Pulmonary artery endothelial cell (primary cell): ENCODE results near the gene PSENEN. TPM values are rescaled to one million over a fixed set of nuclear protein-coding genes. Genes with fewer than 3 reads are reported as not detected.
"Not testable (repeated sequence)": the region's sequence is repeated elsewhere in the genome, so short reads cannot be mapped to it uniquely, and the experiment has no call there.

Source experiments
- DNase-seq: peaks from one replicate; pipeline ENCODE4 v3.0.0-alpha.2; 2011; ENCODE audit warnings: low read depth, low spot score
- total RNA-seq: library from RNA; depleted of rRNA; stranded (reverse); fragments of >200 nt; gene quantifications from 2 replicates; pipeline ENCODE4 v1.2.3, GENCODE V29; 2014

Gene PSENEN
- total RNA-seq, 1 donor from 2014 or later = 17.7 TPM

DNA sequence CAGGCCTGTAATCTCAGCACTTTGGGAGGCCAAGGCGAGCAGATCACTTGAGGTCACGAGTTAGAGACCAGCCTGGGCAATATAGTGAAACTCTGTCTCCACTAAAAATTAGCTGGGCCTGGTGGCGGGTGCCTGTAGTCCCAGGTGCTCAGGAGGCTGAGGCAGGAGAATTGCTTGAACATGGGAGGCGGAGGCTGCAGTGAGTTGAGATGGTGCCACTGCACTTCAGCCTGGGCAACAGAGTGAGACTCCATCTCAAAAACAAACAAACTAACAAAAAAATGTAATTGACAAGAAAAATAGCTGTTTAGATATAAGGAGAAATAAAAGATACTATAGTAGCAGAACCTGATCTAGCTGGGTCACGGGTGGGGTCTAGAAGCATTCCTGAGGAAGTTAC is 26.9 kb downstream of the PSENEN start:
- not testable (repeated sequence) for DNase-seq

DNA sequence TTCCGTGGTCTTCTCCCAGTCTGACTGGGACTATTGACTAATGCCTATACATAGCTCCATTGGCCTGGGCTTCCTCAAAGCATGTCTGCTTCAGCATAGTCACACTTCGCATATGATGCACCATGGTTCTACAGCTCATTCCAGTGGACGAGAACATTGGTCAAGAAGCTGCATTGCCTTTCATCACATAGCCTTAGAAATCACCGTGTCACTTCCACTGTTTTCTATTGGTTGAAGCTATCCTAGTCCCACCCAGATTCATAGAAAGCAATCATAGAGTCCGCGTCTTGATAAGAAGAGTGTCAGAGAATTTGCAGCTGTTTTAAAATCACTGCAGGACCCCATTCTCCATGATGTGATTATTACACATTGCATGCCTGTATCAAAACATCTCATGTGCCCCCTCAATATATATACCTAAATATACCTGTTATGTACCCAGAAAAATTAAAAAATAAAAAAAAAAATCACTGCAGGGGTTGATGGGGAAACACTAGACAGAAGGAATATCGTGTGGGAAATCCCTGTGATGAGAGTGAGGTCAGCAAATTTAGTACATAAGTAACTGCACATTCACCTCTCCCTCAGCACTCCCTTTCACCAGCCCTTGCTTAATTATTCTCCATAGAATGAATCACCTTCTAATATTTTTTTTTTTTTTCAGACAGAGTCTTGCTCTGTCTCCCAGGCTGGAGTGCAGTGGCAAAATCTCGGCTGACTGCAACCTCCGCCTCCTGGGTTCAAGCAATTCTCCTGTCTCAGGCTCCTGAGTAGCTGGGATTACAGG is 27.8 kb downstream of the PSENEN start:
- no peak for DNase-seq

DNA sequence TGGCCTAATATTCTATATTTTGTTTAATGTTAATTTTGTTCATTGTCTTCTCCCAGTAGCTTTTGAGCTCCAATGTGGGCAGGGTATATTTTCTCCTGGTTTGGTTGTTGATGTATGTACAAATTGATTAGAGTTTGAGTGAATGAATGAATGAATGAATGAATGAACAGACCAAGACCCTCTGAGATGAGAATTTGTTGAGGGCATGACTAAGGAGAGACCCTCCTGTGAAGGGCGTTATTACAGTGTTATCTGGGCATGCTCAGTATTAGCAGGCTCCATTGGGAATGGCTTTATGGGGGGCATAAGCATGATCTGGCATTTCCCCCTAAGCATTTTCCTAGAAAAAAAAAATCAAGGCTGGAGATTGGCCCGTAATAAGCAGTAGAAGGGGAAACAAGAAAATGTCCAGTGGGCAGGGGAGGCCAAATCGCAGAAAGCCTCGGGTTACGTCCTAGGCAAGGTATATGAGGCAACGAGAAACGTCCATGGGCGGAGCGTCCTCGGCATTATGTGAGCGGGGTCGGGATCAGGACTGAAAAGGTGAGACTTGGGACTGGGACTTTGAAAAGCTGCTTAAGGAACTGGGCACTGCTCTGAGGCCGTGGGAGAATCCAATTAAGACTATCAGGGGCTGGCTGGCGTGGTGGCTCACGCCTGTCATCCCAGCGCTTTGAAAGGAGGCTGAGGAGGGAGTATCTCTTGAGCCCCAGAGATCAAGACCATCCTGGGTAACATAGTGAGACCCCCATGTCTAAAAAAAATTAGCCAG is 29.0 kb downstream of the PSENEN start:
- DNase-seq = no peak

DNA sequence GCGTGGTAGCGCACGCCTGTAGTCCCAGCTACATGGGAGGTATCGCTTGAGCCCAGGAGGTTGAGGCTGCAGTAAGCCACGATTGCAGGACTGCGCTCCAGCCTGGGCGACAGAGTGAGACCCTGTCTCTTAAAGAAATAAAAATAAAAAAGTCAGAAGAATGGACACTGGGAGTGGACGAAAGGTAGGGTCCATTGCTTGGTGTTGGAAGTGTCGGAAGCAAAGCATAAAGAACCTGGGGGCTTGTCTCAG is 29.5 kb downstream of the PSENEN start:
- no peak for DNase-seq

DNA sequence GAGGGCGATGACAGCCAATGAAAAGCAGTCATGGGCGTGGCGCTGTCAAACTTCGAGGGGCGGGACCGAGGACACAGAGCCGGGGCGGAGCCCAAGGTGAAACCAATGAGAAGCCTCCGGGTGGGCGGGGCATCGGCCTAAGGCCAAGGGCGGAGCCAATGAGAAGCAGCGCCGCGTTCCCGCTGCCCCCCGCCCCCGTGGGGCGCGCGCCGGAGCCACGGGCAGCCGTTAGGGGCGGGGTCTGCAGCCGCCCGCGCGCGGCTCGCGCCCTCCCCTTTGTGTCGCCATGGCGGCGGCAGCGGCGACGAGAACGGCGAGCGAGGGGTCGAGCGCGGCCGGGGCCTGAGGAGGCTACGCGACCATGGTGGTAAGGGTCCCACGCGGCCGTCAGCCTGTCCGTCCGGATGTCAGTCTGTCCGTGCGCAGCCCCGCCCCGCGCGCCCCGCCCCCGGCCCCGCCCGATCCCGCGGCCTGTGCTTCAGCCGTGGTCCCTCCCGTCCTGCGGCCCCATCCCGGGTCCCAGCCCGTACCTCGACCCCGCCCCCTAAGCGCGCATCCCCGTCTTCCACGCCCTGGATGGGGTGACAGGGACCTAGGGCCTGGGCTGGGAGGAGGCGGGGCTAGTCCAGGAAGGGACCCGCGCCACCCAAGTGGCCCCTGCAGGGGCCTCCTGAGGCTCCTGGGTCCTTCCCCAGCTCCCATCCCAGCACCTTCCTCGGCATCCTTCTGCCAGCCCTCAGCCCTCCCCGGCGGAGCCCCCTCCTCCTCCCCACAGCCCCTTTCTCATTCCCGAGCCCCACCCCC is 30.0 kb downstream of the PSENEN start, which contains the start of gene ARHGAP33:
Gene ARHGAP33, plus strand, starts transcription at position 267 of the 804 bp plus-strand sequence. Its CDS starts 95 bp downstream, at position 362.
- peak; percentile 78 for DNase-seq

DNA sequence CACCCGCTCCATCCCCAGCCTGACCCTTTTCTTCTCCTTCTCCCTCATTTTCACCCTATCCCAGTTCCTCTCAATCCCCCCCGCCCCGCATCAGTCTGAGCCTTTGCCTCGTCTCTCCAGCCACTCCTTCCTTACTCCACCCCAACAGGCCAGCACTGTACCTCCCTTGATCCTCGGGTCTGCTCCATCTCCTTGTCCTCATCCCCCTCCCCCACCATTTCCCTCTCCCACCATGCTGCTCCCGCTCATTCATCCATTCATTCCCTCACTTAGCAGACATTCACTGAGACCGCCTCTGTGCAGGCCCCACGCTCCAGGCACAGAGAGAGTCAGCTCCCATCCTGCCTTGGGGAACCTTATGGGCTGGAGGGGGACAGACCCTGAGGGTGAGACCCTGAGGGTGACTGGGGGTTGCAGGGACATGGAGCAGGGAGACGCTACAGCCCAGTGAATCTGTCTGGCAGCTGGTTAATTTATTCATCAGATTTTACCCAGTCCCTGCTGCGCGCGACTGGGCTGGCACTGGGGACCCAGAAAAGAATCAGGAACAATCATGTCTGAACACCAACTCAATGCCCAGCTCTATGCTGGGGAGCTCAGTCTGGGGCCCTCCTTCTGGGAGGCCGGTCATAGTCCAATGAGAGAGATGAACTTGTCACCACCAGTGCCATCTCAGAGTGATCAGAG is 30.8 kb downstream of the PSENEN start:
- no peak for DNase-seq

DNA sequence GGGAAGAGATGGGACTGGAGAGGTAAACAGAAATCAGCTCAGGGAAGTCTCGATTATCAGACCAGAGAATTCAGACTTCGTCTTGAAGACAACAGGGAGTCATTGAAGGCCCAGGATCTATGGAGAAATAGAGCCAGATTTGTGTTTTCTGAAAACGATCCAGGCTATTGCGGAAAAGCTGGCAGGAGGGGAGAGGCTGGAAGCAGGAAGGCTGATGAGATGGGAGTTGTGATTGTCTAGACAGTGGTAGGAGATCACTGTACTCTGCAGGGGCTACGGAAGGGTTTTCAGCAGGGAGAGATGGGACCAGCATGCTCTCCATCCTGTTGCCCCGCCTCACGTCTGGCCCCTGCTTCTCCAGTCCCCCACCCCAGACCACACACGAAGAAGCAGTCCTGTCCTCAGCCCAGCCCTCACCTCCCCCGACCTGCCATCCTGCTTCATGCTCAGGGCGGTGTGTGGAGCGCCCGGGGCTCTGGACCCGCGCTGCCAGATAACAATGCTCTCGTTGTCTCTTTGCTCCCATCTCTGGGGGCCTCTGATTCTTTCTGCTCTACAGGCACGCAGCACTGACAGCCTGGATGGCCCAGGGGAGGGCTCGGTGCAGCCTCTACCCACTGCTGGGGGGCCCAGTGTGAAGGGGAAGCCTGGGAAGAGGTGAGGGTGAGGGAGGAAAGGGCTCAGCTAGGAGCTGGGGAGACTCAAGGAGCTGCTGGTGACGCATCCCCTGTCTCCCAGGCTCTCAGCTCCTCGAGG is 31.8 kb downstream of the PSENEN start:
- no peak for DNase-seq

DNA sequence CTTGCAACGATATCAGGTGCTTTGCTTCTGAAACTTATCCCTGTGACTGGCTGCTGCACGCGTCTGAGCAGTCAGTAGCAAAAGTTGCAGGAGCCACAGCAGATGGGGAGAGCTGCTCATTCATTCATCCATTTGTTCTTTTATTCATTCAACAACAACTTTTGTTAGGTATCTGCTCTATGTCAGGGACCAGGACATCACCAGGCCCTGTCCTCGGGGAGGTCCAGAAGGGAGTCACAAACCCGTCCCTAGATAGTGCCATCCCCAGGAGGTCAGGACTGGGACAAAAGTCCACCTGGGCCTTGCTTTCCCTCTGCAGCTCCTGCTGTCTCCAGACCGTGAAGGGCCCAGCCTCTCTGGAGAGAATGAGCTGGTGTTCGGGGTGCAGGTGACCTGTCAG is 32.5 kb downstream of the PSENEN start:
- DNase-seq = no peak

DNA sequence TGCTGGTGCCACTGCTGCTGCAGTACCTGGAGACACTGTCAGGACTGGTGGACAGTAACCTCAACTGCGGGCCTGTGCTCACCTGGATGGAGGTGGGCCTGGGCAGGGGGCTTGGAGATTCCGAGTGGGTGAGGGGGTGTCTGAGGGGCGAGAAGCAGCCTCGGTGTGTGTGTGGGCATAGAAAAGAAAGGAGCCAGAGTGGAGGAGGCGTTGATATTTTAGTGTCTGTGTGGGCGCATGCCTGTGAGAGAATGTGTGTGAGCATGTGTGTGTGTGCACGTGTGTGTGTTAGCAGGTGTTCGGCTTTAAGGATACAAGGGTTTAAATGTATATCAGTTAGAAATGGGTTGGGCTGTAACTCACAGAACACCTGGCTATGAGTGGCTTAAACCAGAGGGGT is 33.6 kb downstream of the PSENEN start:
- no peak for DNase-seq

DNA sequence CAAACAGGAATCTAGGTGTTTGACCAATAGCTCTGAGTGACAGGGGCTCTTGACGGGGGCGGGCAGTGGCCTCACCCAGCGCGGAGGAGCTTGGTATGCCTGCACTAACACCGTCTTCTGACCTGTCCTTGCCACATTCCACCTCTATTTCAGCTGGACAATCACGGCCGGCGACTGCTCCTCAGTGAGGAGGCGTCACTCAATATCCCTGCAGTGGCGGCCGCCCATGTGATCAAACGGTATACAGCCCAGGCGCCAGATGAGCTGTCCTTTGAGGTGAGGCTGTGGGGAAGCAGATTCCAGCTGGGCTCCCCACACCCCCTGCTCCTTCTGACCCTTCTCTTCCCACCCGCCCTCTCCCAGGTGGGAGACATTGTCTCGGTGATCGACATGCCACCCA is 34.6 kb downstream of the PSENEN start:
- DNase-seq = no peak

DNA sequence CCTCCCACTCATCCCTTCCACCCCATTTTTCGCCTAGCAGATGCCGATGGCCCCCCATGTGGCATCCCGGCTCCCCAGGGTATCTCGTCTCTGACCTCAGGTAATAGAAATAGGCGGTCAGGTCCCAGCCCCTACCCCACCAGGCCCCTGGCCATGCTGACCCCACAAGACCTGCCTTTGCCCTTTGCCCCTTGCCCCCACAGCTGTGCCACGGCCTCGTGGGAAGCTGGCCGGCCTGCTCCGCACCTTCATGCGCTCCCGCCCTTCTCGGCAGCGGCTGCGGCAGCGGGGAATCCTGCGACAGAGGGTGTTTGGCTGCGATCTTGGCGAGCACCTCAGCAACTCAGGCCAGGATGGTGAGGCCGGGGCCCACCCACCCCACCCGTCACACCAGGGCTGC is 35.3 kb downstream of the PSENEN start:
- no peak for DNase-seq

DNA sequence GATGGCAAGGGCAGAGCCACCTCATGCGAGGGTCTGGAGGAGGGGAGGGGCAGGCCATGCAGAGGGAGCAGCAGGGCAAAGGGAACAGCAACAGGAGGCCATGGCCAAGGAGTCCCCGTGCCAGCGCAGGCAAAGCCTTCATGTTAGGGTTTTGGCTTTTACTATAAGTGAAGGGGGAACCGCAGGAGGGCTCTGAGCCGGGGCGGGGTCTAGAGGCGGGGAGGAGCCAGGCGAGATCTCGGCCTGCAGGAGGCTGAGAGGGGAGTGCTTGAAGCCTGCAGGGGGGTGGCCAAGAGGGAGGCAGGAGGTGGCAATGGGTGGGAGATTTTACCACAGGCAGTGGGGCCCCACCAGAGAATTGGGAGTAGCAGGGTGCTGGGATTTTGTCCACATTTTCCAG is 36.2 kb downstream of the PSENEN start:
- DNase-seq = no peak

DNA sequence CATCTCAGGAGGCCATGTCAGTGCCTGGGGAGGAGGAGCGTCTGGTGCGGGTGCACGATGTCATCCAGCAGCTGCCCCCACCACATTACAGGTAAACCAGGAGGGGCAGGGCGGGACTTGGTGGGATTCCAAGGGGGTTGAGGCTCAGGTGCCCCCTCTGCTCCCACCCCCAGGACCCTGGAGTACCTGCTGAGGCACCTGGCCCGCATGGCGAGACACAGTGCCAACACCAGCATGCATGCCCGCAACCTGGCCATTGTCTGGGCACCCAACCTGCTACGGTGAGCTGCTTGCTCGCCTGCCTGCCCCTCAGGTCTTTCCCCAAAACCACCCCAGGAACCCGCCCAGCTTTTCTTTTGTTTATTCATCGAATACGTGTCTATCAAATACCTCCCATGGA is 37.1 kb downstream of the PSENEN start:
- DNase-seq = no peak

DNA sequence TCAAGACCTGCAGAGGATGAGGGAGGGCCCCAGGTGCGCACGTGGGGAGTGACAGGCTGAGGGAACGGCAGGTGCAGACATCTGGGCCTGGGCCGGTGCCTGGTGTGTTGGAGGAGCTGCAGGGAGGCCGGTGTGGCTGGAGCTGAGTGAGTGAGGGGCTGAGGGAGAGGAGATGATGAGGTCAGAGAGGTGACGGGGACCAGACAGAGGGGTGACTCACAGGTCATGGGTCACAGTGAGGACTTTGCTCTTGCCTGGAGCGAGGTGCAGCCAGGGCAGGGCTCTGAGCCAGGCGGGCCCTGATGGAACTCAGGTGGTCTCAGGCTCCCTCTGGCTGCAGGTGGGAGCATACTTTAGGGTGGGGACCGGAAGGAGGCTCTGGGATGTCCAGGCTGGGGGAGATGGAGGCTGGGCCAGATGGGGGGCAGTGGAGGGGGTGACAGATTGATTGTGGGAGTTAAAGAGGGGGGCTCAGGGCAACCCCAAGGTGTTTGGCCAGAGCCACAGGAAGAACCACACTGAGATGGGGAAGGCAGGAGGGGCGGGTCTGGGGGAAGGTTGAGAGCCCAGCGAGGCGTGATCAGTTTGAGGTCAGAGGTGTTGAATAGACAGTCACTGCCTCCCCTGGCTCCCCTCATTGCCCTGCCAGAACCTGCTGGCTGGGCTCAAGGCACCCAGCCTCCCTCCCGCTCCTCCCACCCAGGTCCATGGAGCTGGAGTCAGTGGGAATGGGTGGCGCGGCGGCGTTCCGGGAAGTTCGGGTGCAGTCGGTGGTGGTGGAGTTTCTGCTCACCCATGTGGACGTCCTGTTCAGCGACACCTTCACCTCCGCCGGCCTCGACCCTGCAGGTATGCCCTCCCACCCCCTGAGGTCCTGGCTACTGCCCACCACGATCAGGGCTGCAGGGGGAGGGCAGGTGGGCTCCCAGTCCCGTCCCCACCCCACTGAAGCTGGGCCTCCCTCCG is 38.3 kb downstream of the PSENEN start:
- no peak for DNase-seq

DNA sequence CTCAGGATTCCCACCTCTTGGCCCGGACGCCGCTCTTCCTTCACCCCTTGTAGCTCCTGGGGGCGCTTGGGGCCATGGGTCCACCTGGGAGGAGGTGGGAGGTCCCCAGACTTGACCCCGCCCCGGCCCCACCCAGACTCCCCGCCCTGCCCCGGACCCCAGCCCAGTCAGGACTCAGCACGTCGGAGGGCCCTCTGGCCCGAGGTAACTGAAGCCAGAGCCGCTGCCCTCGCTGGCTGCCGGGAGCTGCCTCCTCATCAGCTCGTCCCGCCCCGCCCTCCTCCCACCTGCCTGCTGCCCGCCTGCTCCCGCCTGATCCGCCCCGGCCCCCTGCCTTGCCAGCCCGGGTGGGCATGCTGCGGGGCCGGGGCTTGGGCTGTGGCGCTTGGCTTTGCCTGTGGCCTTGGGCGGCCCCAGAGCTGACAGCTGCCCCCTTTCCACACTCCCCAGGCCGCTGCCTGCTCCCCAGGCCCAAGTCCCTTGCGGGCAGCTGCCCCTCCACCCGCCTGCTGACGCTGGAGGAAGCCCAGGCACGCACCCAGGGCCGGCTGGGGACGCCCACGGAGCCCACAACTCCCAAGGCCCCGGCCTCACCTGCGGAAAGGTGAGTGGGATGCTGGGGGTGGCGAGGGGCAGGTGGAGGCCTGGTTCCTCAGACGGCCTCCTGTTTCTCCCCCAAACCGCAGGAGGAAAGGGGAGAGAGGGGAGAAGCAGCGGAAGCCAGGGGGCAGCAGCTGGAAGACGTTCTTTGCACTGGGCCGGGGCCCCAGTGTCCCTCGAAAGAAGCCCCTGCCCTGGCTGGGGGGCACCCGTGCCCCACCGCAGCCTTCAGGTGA is 39.3 kb downstream of the PSENEN start:
- no peak for DNase-seq

DNA sequence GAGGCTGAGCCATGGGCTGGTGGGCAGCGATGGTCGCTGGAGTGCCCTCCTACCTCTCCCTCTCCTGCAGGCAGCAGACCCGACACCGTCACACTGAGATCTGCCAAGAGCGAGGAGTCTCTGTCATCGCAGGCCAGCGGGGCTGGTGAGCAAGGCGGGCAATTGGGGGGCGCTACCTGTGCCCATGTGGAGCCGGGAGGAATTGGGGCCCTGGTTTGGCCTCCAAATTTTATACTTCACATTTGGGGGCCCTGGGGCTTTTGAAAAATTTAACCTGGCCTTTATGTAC is 39.8 kb downstream of the PSENEN start:
- no peak for DNase-seq

DNA sequence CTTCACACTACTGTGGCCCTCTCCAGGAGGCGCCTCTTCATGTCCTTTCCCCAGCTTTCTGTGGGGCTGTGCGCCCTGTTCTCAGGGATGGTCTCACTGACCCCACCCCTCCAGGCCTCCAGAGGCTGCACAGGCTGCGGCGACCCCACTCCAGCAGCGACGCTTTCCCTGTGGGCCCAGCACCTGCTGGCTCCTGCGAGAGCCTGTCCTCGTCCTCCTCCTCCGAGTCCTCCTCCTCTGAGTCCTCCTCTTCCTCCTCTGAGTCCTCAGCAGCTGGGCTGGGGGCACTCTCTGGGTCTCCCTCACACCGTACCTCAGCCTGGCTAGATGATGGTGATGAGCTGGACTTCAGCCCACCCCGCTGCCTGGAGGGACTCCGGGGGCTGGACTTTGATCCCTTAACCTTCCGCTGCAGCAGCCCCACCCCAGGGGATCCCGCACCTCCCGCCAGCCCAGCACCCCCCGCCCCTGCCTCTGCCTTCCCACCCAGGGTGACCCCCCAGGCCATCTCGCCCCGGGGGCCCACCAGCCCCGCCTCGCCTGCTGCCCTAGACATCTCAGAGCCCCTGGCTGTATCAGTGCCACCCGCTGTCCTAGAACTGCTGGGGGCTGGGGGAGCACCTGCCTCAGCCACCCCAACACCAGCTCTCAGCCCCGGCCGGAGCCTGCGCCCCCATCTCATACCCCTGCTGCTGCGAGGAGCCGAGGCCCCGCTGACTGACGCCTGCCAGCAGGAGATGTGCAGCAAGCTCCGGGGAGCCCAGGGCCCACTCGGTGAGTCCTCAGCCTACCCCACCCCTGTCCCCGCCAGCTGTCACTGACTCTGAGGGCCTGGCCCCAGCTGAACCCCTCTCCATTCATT is 41.1 kb downstream of the PSENEN start:
- DNase-seq = no peak

DNA sequence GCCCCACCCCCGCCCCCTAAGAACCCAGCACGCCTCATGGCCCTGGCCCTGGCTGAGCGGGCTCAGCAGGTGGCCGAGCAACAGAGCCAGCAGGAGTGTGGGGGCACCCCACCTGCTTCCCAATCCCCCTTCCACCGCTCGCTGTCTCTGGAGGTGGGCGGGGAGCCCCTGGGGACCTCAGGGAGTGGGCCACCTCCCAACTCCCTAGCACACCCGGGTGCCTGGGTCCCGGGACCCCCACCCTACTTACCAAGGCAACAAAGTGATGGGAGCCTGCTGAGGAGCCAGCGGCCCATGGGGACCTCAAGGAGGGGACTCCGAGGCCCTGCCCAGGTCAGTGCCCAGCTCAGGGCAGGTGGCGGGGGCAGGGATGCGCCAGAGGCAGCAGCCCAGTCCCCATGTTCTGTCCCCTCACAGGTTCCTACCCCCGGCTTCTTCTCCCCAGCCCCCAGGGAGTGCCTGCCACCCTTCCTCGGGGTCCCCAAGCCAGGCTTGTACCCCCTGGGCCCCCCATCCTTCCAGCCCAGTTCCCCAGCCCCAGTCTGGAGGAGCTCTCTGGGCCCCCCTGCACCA is 41.9 kb downstream of the PSENEN start:
- no peak for DNase-seq
